Neural cell (in vitro differentiated cells): ENCODE measurements around the gene PLA2G1B.

Experiments used
- CTCF ChIP-seq: fragments of 450-650 bp; IDR thresholded peaks from 2 replicates; pipeline ENCODE4 v1.5.1; 2014; ENCODE audit warnings: antibody characterized with exemption, mild to moderate bottlenecking, moderate library complexity; ENCODE audit not compliant: poor library complexity, severe bottlenecking
- EP300 ChIP-seq: fragments of 450-650 bp; conservative IDR thresholded peaks from 2 replicates; pipeline ENCODE4 v1.6.1; 2014; ENCODE audit warnings: antibody characterized with exemption, mild to moderate bottlenecking, moderate library complexity; ENCODE audit not compliant: poor library complexity, severe bottlenecking
- EZH2 ChIP-seq: fragments of 200-600, 300-800 bp; shearing (Covaris generic), sonication (generic); IDR thresholded peaks from 2 replicates; pipeline ENCODE4 v1.6.1; 2014; ENCODE audit warnings: antibody characterized with exemption, low read length, borderline replicate concordance, mild to moderate bottlenecking; ENCODE audit not compliant: insufficient read depth, poor library complexity, severe bottlenecking
- POLR2AphosphoS5 ChIP-seq: IDR thresholded peaks from 2 replicates; pipeline ENCODE4 v1.6.1; 2012
- RAD21 ChIP-seq: fragments of 450-650 bp; conservative IDR thresholded peaks from 2 replicates; pipeline ENCODE4 v1.6.1; 2014; ENCODE audit warnings: antibody characterized with exemption, mild to moderate bottlenecking, moderate library complexity

GRCh38 chr12:120364487-120364886 is 36.9 kb upstream of the PLA2G1B start:
- TF ChIP-seq EZH2 (no peak), CTCF (no peak), EP300 (no peak), POLR2AphosphoS5 (no peak), RAD21 (no peak)
